IMR-90 (cell line): ENCODE data around the gene SAT1. TPM values are rescaled to one million over a fixed set of nuclear protein-coding genes. Genes with fewer than 3 reads are reported as not detected.

Experiments
- ATAC-seq: fragments of 200-7000 bp; cut with Tn5 transposase; 2 replicates; pipeline ENCODE4 v1.9.1; 2020; ENCODE audit warnings: low read depth, mild to moderate bottlenecking, moderate library complexity
- BruUV-seq: library from RNA; stranded (reverse); fragments of 400-500 nt; replicated peaks from 2 replicates; lab custom pipeline; 2021; lab: Mats Ljungman, UMichigan
- CTCF ChIA-PET: fragments of 300-600 bp; formaldehyde crosslinking; extraction: SDS; loops from one replicate; lab custom pipeline; 2021; ENCODE audit warnings: antibody characterized with exemption; lab: Yijun Ruan, JAX
- POLR2A ChIA-PET: fragments of 300-600 bp; sonication (Branson Sonifier 250); formaldehyde crosslinking; loops from one replicate; lab custom pipeline; 2022; ENCODE audit warnings: antibody characterized with exemption; ENCODE audit not compliant: unreplicated experiment; lab: Charles Lee
- DNase-seq: peaks from one replicate; pipeline ENCODE4 v3.0.0; 2013
- H2AFZ ChIP-seq: replicated peaks from 2 replicates; pipeline ENCODE3; 2013; ENCODE audit warnings: low read length, mild to moderate bottlenecking; ENCODE audit not compliant: poor library complexity
- H2AK5ac ChIP-seq: 2 replicates; pipeline ENCODE4 v1.6.1; 2013; ENCODE audit warnings: low read depth, low read length, inconsistent platforms
- H2AK9ac ChIP-seq: replicated peaks from 2 replicates; pipeline ENCODE3; 2013; ENCODE audit warnings: mild to moderate bottlenecking, low read depth, low read length, moderate library complexity; ENCODE audit not compliant: poor library complexity
- H2BK120ac ChIP-seq: 2 replicates; pipeline ENCODE4 v1.6.1; 2013; ENCODE audit warnings: low read depth, low read length, inconsistent platforms
- H2BK15ac ChIP-seq: 3 replicates; pipeline ENCODE4 v1.6.1; 2013; ENCODE audit warnings: low read depth, low read length, inconsistent platforms
- H2BK20ac ChIP-seq: 2 replicates; pipeline ENCODE4 v1.6.1; 2013; ENCODE audit warnings: low read depth, mild to moderate bottlenecking, inconsistent platforms, low read length, moderate library complexity
- H2BK5ac ChIP-seq: 2 replicates; pipeline ENCODE4 v1.6.1; 2013; ENCODE audit warnings: mild to moderate bottlenecking, low read depth, low read length, inconsistent platforms; ENCODE audit not compliant: poor library complexity, severe bottlenecking
- H3K14ac ChIP-seq: replicated peaks from 2 replicates; pipeline ENCODE4 v1.6.1; 2013; ENCODE audit warnings: low read depth, low read length, inconsistent platforms
- H3K18ac ChIP-seq: 2 replicates; pipeline ENCODE4 v1.6.1; 2013; ENCODE audit warnings: low read depth, low read length, control low read depth
- H3K23ac ChIP-seq: 2 replicates; pipeline ENCODE4 v1.6.1; 2013; ENCODE audit warnings: low read depth, low read length, inconsistent platforms
- H3K27ac ChIP-seq: 2 replicates; pipeline ENCODE4 v1.5.1; 2013; ENCODE audit warnings: mild to moderate bottlenecking, control low read depth, low read length; ENCODE audit not compliant: insufficient read depth
- H3K27me3 ChIP-seq: 2 replicates; pipeline ENCODE4 v1.6.1; 2013; ENCODE audit warnings: low read length; ENCODE audit not compliant: control insufficient read depth, insufficient read depth
- H3K36me3 ChIP-seq: 2 replicates; pipeline ENCODE4 v1.6.1; 2013; ENCODE audit warnings: low read length, mixed read lengths; ENCODE audit not compliant: control insufficient read depth, insufficient read depth
- H3K4ac ChIP-seq: 2 replicates; pipeline ENCODE4 v1.6.1; 2013; ENCODE audit warnings: low read depth, low read length, inconsistent platforms
- H3K4me1 ChIP-seq: 2 replicates; pipeline ENCODE4 v1.6.1; 2013; ENCODE audit warnings: low read length, mixed read lengths; ENCODE audit not compliant: control insufficient read depth, insufficient read depth
- H3K4me2 ChIP-seq: 2 replicates; pipeline ENCODE4 v1.6.1; 2013; ENCODE audit warnings: low read depth, mild to moderate bottlenecking, control low read depth, low read length, moderate library complexity
- H3K4me3 ChIP-seq: 2 replicates; pipeline ENCODE4 v1.5.1; 2013; ENCODE audit warnings: low read depth, mild to moderate bottlenecking, control low read depth, low read length, moderate library complexity; ENCODE audit not compliant: insufficient read depth
- H3K56ac ChIP-seq: 2 replicates; pipeline ENCODE4 v1.6.1; 2013; ENCODE audit warnings: low read length, inconsistent platforms; ENCODE audit not compliant: insufficient read depth; ENCODE audit errors: extremely low read depth
- H3K79me1 ChIP-seq, 2 experiments: 2 replicates each; pipeline ENCODE4 v1.6.1; 2013; ENCODE audit warnings: low read length in 2 of 2, inconsistent platforms in 1 of 2, low read depth in 1 of 2
- H3K9ac ChIP-seq: 2 replicates; pipeline ENCODE4 v1.6.1; 2013; ENCODE audit warnings: low read depth, low read length, control low read depth
- H3K9me1 ChIP-seq: 2 replicates; pipeline ENCODE4 v1.6.1; 2013; ENCODE audit warnings: low read length, inconsistent platforms; ENCODE audit not compliant: insufficient read depth
- H3K9me3 ChIP-seq: 2 replicates; pipeline ENCODE4 v1.6.1; 2013; ENCODE audit warnings: low read length; ENCODE audit not compliant: control insufficient read depth, insufficient read depth
- H4K20me1 ChIP-seq: 2 replicates; pipeline ENCODE4 v1.6.1; 2013; ENCODE audit warnings: low read length, inconsistent platforms; ENCODE audit not compliant: insufficient read depth
- H4K5ac ChIP-seq: 2 replicates; pipeline ENCODE4 v1.6.1; 2013; ENCODE audit warnings: mild to moderate bottlenecking, low read depth, low read length, control low read depth
- H4K8ac ChIP-seq, 2 experiments: 2 replicates each; pipeline ENCODE4 v1.6.1; 2013; ENCODE audit warnings: low read depth in 2 of 2, low read length in 2 of 2, control low read depth in 1 of 2, inconsistent platforms in 1 of 2
- H4K91ac ChIP-seq: 2 replicates; pipeline ENCODE4 v1.6.1; 2013; ENCODE audit warnings: low read depth, low read length, inconsistent platforms; ENCODE audit not compliant: insufficient read depth
- ELK1 ChIP-seq: fragments of 150-350 bp; IDR thresholded peaks from 2 replicates; pipeline ENCODE4 v1.6.1; 2016; ENCODE audit warnings: low read depth, mild to moderate bottlenecking, low read length, moderate library complexity, borderline replicate concordance
- MAFK ChIP-seq: IDR thresholded peaks from 2 replicates; pipeline ENCODE4 v1.6.1; 2012; ENCODE audit warnings: low read depth, low read length, improper control_type of control experiment
- WGBS, 2 experiments: methylation state at CpG; one replicate each; pipeline versions ENCODE4 v1.1.5 to v1.1.7; 2013; ENCODE audit warnings: missing lambda C conversion rate in 2 of 2; ENCODE audit not compliant: insufficient read length in 1 of 2; ENCODE audit errors: extremely low coverage in 2 of 2; 5-methylcytosine and 5-hydroxymethylcytosine counted together
- dilution Hi-C: fragments of 300-500 bp; cut with HindIII; formaldehyde crosslinking; loops from one replicate; pipeline ENCODE4 v1.14.3; 2018; ENCODE audit warnings: low sequenced_read_pairs; ENCODE audit not compliant: unreplicated experiment
- in situ Hi-C: fragments of 300-500 bp; cut with MboI; formaldehyde crosslinking; loops from 3 replicates; pipeline ENCODE4 v1.14.3; 2019; ENCODE audit warnings: low sequenced_read_pairs, inconsistent platforms, mixed read lengths
- intact Hi-C: fragments of 100-400 bp; cut with micrococcal nuclease; formaldehyde crosslinking; loops from 2 replicates; pipeline ENCODE4 v1.10.0; 2022
- polyA plus RNA-seq, 3 experiments: library from polyadenylated mRNA; depleted of rRNA; stranded (reverse); fragments of >200 nt; gene quantifications; 2 replicates each; pipeline ENCODE4 v1.2.3, GENCODE V29; 2012; ENCODE audit warnings: low replicate concordance in 1 of 3
- total RNA-seq: library from RNA; depleted of rRNA; stranded (reverse); fragments of >200 nt; gene quantifications from 2 replicates; pipeline ENCODE4 v1.2.3, GENCODE V29; 2012

Gene SAT1
- total and polyA plus RNA-seq, 2 of the 4 experiments (the other 2 are of a cell fraction): 55.9 to 92.8 TPM

GRCh38 chrX:23766650-23767551 lies 16.1 kb upstream of the SAT1 start:
- Histone ChIP-seq H4K20me1 (no peaks in the 10 kb centered on the region), H3K18ac (no peak overlapping the region), H2BK20ac (no peak overlapping the region), H4K8ac (no peak overlapping the region), H3K23ac (no peak overlapping the region), H3K36me3 (no peaks in the 10 kb centered on the region), H3K4me3 (no peak overlapping the region), H4K5ac (no peak overlapping the region), H2AK9ac (peak overlapping the region; percentile 16), H3K4me2 (no peak overlapping the region), H2AK5ac (no peak overlapping the region), H3K9me1 (no peaks in the 10 kb centered on the region), H3K27ac (no peak overlapping the region), H4K91ac (no peak overlapping the region), H3K79me1 (no peaks in the 10 kb centered on the region), H3K56ac (no peak overlapping the region), H2BK5ac (no peak overlapping the region), H3K4me1 (no peaks in the 10 kb centered on the region), H2BK120ac (no peak overlapping the region), H3K4ac (no peak overlapping the region), H3K9me3 (peaks cover 2% of the 10 kb centered on the region; the same call in 1 of the 2 replicates), H3K9ac (no peak overlapping the region), H3K14ac (no peak overlapping the region), H2AFZ (no peak overlapping the region), H3K27me3 (no peaks in the 10 kb centered on the region; the same call in 1 of the 2 replicates), H2BK15ac (no peak overlapping the region)
- intact Hi-C loops: no loop called here
- ATAC-seq: no peak
- 69% methylated on average over 9 of the region's 28 CpGs; no CpG with 5 or more reads in 1 of the 2 experiments for WGBS, 2 experiments
- BruUV-seq: no TSS peak
- no peak for TF ChIP-seq ELK1
- TF ChIP-seq MAFK: no peak
- POLR2A ChIA-PET: no interaction called here
- dilution Hi-C loops: no loop called here
- CTCF ChIA-PET: no interaction called here
- in situ Hi-C loops: no loop called here
- no peak for DNase-seq
